Osteocyte (in vitro differentiated cells): Measurements from ENCODE around the gene EFNB3. TPM values are rescaled to one million over a fixed set of nuclear protein-coding genes. Genes with fewer than 3 reads are reported as not detected.

ENCODE experiments used
- DNase-seq: peaks from one replicate; pipeline ENCODE4 v3.0.0; 2021; ENCODE audit warnings: mixed read lengths; ENCODE audit not compliant: unreplicated experiment; ENCODE audit errors: extremely low spot score
- H3K27ac Mint-ChIP-seq: one replicate; pipeline ENCODE4 v1.8.0; 2021; ENCODE audit warnings: mild to moderate bottlenecking, mixed read lengths; ENCODE audit not compliant: unreplicated experiment
- H3K27me3 Mint-ChIP-seq: one replicate; pipeline ENCODE4 v1.8.0; 2021; ENCODE audit warnings: mixed read lengths; ENCODE audit not compliant: unreplicated experiment
- H3K36me3 Mint-ChIP-seq: one replicate; pipeline ENCODE4 v1.8.0; 2021; ENCODE audit warnings: mixed read lengths; ENCODE audit not compliant: unreplicated experiment
- H3K4me1 Mint-ChIP-seq: one replicate; pipeline ENCODE4 v1.8.0; 2021; ENCODE audit warnings: mixed read lengths; ENCODE audit not compliant: unreplicated experiment
- H3K4me3 Mint-ChIP-seq: one replicate; pipeline ENCODE4 v1.8.0; 2021; ENCODE audit warnings: mild to moderate bottlenecking, moderate library complexity, mixed read lengths; ENCODE audit not compliant: unreplicated experiment
- H3K9me3 Mint-ChIP-seq: one replicate; pipeline ENCODE4 v1.8.0; 2021; ENCODE audit warnings: mixed read lengths; ENCODE audit not compliant: unreplicated experiment
- CTCF ChIP-seq: fragments of 200-600 bp; sonication (generic); IDR thresholded peaks from 2 replicates; pipeline ENCODE4 v1.5.0; 2021; ENCODE audit warnings: antibody characterized with exemption, mild to moderate bottlenecking, moderate library complexity
- total RNA-seq: library from RNA; stranded (reverse); gene quantifications from 2 replicates; pipeline ENCODE4 v1.2.1, GENCODE V29; 2021

EFNB3 gene
- total RNA-seq, 1 donor from 2014 or later: 12.7 TPM

GRCh38 chr17:7684851-7685532, 20.0 kb upstream of the EFNB3 start:
- TF ChIP-seq CTCF: no peak
- H3K4me1 Mint-ChIP-seq: peaks cover 33% of the 10 kb centered on the region
- H3K27ac Mint-ChIP-seq: peak overlapping the region; percentile 99
- H3K27me3 Mint-ChIP-seq: no peaks in the 10 kb centered on the region
- no peak for DNase-seq
- H3K9me3 Mint-ChIP-seq: no peaks in the 10 kb centered on the region
- peak overlapping the region; percentile 95 for H3K4me3 Mint-ChIP-seq
- H3K36me3 Mint-ChIP-seq: no peaks in the 10 kb centered on the region

GRCh38 chr17:7685533-7686221, 19.3 kb upstream of the EFNB3 start:
- Mint-ChIP-seq H3K4me1 (peaks cover 33% of the 10 kb centered on the region), H3K27me3 (no peaks in the 10 kb centered on the region), H3K9me3 (no peaks in the 10 kb centered on the region), H3K27ac (peak overlapping the region; percentile 99), H3K4me3 (peak overlapping the region; percentile 95), H3K36me3 (no peaks in the 10 kb centered on the region)
- TF ChIP-seq CTCF: no peak
- DNase-seq: peak; percentile 97

GRCh38 chr17:7686222-7687071, 18.6 kb upstream of the EFNB3 start:
- H3K4me3 Mint-ChIP-seq: peak overlapping the region; percentile 95
- TF ChIP-seq CTCF: no peak
- H3K9me3 Mint-ChIP-seq: no peaks in the 10 kb centered on the region
- peak; percentile 91 for DNase-seq
- peak overlapping the region; percentile 99 for H3K27ac Mint-ChIP-seq
- no peaks in the 10 kb centered on the region for H3K36me3 Mint-ChIP-seq
- no peaks in the 10 kb centered on the region for H3K27me3 Mint-ChIP-seq
- H3K4me1 Mint-ChIP-seq: peaks cover 33% of the 10 kb centered on the region

GRCh38 chr17:7687072-7687907, 17.7 kb upstream of the EFNB3 start, which contains the start of gene TP53:
TSS of gene TP53 (minus strand) at chr17:7687490. CDS start at chr17:7676594, 10,896 bp downstream.
- Mint-ChIP-seq H3K27me3 (no peaks in the 10 kb centered on the region), H3K36me3 (no peaks in the 10 kb centered on the region), H3K9me3 (no peaks in the 10 kb centered on the region), H3K27ac (peak within 1 kb of the TSS; percentile 99), H3K4me1 (peaks cover 33% of the 10 kb centered on the region), H3K4me3 (peak within 1 kb of the TSS; percentile 95)
- DNase-seq: peak; percentile 94
- TF ChIP-seq CTCF: no peak
